Fibroblast of lung (primary cell): ENCODE data around the gene GDPGP1. TPM values are rescaled to one million over a fixed set of nuclear protein-coding genes. Genes with fewer than 3 reads are reported as not detected.

Experiments
- DNase-seq, 2 donors: peaks; one replicate each; pipeline versions ENCODE4 v3.0.0 to v3.0.0-alpha.2; 2010; ENCODE audit warnings: low read depth in 2 of 2
- H2AFZ ChIP-seq: 2 replicates; pipeline ENCODE4 v1.5.1; 2012; ENCODE audit warnings: low read length, control low read depth, inconsistent platforms
- H3K27ac ChIP-seq: 2 replicates; pipeline ENCODE4 v1.5.1; 2011; ENCODE audit warnings: low read length, control low read depth; ENCODE audit not compliant: insufficient read depth
- H3K27me3 ChIP-seq: 2 replicates; pipeline ENCODE4 v1.5.1; 2011; ENCODE audit warnings: mild to moderate bottlenecking, low read length; ENCODE audit not compliant: control insufficient read depth, insufficient read depth
- H3K36me3 ChIP-seq: 2 replicates; pipeline ENCODE4 v1.5.1; 2011; ENCODE audit warnings: low read length; ENCODE audit not compliant: control insufficient read depth, insufficient read depth
- H3K4me1 ChIP-seq: 2 replicates; pipeline ENCODE4 v1.5.1; 2011; ENCODE audit warnings: low read length; ENCODE audit not compliant: control insufficient read depth, insufficient read depth; ENCODE audit errors: extremely low read depth
- H3K4me2 ChIP-seq: 2 replicates; pipeline ENCODE4 v1.5.1; 2011; ENCODE audit warnings: low read length, control low read depth; ENCODE audit not compliant: insufficient read depth; ENCODE audit errors: extremely low read depth
- H3K4me3 ChIP-seq, 4 experiments: fragments of 200-600 bp in 1 of 4; sonication (generic) in 1 of 4; replicated peaks in 1 of 4; 2 replicates each; pipeline ENCODE4 v1.5.1; 2011 to 2016; ENCODE audit warnings: low read length in 4 of 4, low read depth in 3 of 4, mild to moderate bottlenecking in 3 of 4, control low read depth in 2 of 4, inconsistent platforms in 1 of 4, mixed read lengths in 1 of 4; ENCODE audit not compliant: insufficient read depth in 1 of 4; ENCODE audit errors: control extremely low read depth in 1 of 4
- H3K79me2 ChIP-seq: 2 replicates; pipeline ENCODE4 v1.5.1; 2012; ENCODE audit warnings: mild to moderate bottlenecking, low read length, inconsistent platforms; ENCODE audit not compliant: control insufficient read depth, insufficient read depth
- H3K9ac ChIP-seq: 2 replicates; pipeline ENCODE4 v1.5.1; 2011; ENCODE audit warnings: mild to moderate bottlenecking, low read length, control low read depth; ENCODE audit not compliant: insufficient read depth
- H3K9me3 ChIP-seq: 2 replicates; pipeline ENCODE4 v1.5.1; 2012; ENCODE audit warnings: low read depth, low read length; ENCODE audit not compliant: control insufficient read depth, insufficient read depth
- H4K20me1 ChIP-seq: 2 replicates; pipeline ENCODE4 v1.5.1; 2011; ENCODE audit warnings: low read length; ENCODE audit not compliant: control insufficient read depth, insufficient read depth; ENCODE audit errors: extremely low read depth
- CTCF ChIP-seq, 2 donors: IDR thresholded peaks in 1 of 2; conservative IDR thresholded peaks in 1 of 2; 1 replicate in 1 of 2; 2 replicates in 1 of 2; pipeline ENCODE4 v1.5.1; 2011 to 2012; ENCODE audit warnings: low read length in 2 of 2, control low read depth in 1 of 2, inconsistent platforms in 1 of 2, low read depth in 1 of 2, mild to moderate bottlenecking in 1 of 2
- EZH2 ChIP-seq: IDR thresholded peaks from 2 replicates; pipeline ENCODE4 v1.5.1; 2012; ENCODE audit warnings: low read length, control low read depth, mild to moderate bottlenecking; ENCODE audit errors: missing control alignments
- polyA minus RNA-seq: library from RNA; depleted of rRNA, polyadenylated mRNA; stranded (reverse); fragments of >200 nt; gene quantifications from 2 replicates; pipeline ENCODE4 v1.2.3, GENCODE V29; 2011; ENCODE audit warnings: low replicate concordance
- polyA plus RNA-seq, 2 donors: library from polyadenylated mRNA; depleted of rRNA in 1 of 2; stranded (reverse) in 1 of 2; unstranded in 1 of 2; fragments of >200 nt; gene quantifications; 2 replicates each; pipeline ENCODE4 v1.2.1, GENCODE V29; 2011 to 2012; ENCODE audit warnings: missing spikeins in 1 of 2
- total RNA-seq: library from RNA; depleted of rRNA; stranded (reverse); fragments of >200 nt; gene quantifications from 2 replicates; pipeline ENCODE4 v1.2.1, GENCODE V29; 2014

The GDPGP1 gene
- total RNA-seq (6.2 and 9.7 TPM in 2 replicates), polyA plus RNA-seq (1.9 and 2.5 TPM in 2 replicates), polyA minus RNA-seq (9.3 and 11.3 TPM in 2 replicates)
- polyA plus RNA-seq (2012), result 2.3 and 2.8 TPM in 2 replicates

DNA sequence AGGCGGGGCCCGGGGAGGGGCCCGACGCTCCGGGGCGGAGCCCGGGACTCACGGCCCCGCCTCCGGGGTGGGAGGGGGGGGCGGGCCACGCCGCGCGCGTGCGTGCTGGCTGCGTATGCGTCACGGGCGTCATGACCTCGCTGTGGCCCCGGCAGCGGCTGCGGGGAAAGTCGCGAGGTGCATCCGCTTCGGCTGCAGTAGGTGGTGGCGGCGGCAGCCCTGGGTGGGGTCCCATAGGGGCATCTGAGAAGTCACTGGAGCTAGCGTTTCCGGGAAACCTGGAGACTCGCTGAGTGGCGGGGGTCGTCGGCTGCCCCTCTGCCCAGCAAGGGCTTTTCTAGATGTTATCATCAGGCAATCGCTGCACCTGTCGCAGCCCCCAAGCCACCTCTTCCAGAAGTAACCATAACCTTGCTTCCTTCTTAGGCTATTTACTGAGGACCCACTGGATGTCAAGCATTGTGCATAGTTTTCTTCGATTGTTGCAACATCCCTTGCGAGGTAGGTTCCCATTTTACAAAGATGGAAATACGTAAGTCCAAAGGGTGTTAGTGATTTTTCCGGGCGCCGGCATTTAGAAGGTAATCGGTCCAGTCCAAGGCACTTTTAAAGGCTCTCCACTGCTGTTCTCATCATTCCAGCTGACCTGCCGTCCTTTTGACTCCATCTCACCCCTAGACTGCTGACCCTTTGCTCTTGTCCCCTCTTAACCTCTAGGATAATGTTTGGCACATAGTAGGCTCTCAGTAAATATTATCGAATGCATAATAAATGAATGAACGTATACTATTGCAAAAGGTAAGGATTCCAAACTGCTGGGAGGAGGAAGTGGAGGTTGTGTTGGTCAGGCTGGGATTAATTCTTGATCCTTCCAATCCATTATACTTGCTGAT, at the start of gene GDPGP1:
Gene GDPGP1 (plus strand): TSS at position 114 of the 893 bp plus-strand sequence. CDS start 6,700 bp downstream, outside the sequence.
- H3K4me3 ChIP-seq, result peak within 1 kb of the TSS; percentile 77 to 93 (median 85)
- peak within 1 kb of the TSS; percentile 88 for H3K9ac ChIP-seq
- H3K9me3 ChIP-seq, result no peaks in the 10 kb centered on the region
- H3K27ac ChIP-seq, result peak within 1 kb of the TSS; percentile 95
- no peaks in the 10 kb centered on the region for H3K27me3 ChIP-seq
- peaks cover 9% of the 10 kb centered on the region for H3K79me2 ChIP-seq
- DNase-seq, result peak; percentile 19 to 21
- H3K4me1 ChIP-seq, result peaks cover 4% of the 10 kb centered on the region
- H3K4me2 ChIP-seq, result peak within 1 kb of the TSS; percentile 98
- TF ChIP-seq EZH2, result no peak
- no peak for TF ChIP-seq CTCF (conservative IDR thresholded peaks at IDR 0.05 in 1 of 2, IDR thresholded peaks at IDR 0.05 in 1 of 2; ENCODE audit: low read depth in 1 of 2, low read length in 2 of 2)
- peaks cover 7% of the 10 kb centered on the region for H3K36me3 ChIP-seq
- H2AFZ ChIP-seq, result peak within 1 kb of the TSS; percentile 73
- H4K20me1 ChIP-seq, result no peaks in the 10 kb centered on the region

- Histone ChIP-seq H3K9ac (peak overlapping the region; percentile 66), H2AFZ (peak overlapping the region; percentile 68), H4K20me1 (no peaks in the 10 kb centered on the region), H3K27ac (peak overlapping the region; percentile 57), H3K79me2 (no peaks in the 10 kb centered on the region), H3K9me3 (no peaks in the 10 kb centered on the region), H3K4me3 (peak overlapping the region; percentile 53 to 71 (median 56)), H3K4me2 (peak overlapping the region; percentile 82), H3K36me3 (no peaks in the 10 kb centered on the region), H3K27me3 (no peaks in the 10 kb centered on the region), H3K4me1 (peaks cover 4% of the 10 kb centered on the region)
- peak; percentile 38 to 42 for DNase-seq
- TF ChIP-seq EZH2, result no peak
- no peak for TF ChIP-seq CTCF (conservative IDR thresholded peaks at IDR 0.05 in 1 of 2, IDR thresholded peaks at IDR 0.05 in 1 of 2; ENCODE audit: low read depth in 1 of 2, low read length in 2 of 2)
Observed at GRCh38 chr15:90184786-90185704, 49.0 kb upstream of the GDPGP1 start.
